ENCODE measurements around the gene UBAP2. TPM values are rescaled to one million over a fixed set of nuclear protein-coding genes. Genes with fewer than 3 reads are reported as not detected.
A peak's percentile ranks its signal among the peaks of the same experiment; 100 is the strongest.

The UBAP2 gene
- total and polyA plus RNA-seq, 2 donors (not counting 1 experiment from before 2014, with no cell fraction given) = 15.5 to 26.2 TPM

GRCh38 chr9:34059281-34059680 is 10.6 kb upstream of the UBAP2 start:
- POLR2A ChIA-PET = no interaction called here
- H3K4me3 ChIP-seq (ENCODE audit: control extremely low read depth in 1 of 5, extremely low read depth in 1 of 5, insufficient read depth in 1 of 5, low read depth in 2 of 5, low read length in 4 of 5) = no peak overlapping the region
- H3K9me3 ChIP-seq (ENCODE audit: control extremely low read depth in 1 of 3, control insufficient read depth in 2 of 3, insufficient read depth in 1 of 3, low read length in 2 of 3) = no peaks in the 10 kb centered on the region
- H3K4me1 ChIP-seq (ENCODE audit: control insufficient read depth in 2 of 2, insufficient read depth in 2 of 2, low read length in 2 of 2) = no peaks in the 10 kb centered on the region
- no peaks in the 10 kb centered on the region for H3K36me3 ChIP-seq (replicated peaks in 1 of 2; ENCODE audit: control extremely low read depth in 1 of 2, control insufficient read depth in 1 of 2, extremely low read depth in 1 of 2, insufficient read depth in 2 of 2, low read length in 1 of 2)
- ATAC-seq (ENCODE audit: low read depth) = no peak
- Mint-ChIP-seq H3K27ac (no peak overlapping the region), H3K4me3 (no peak overlapping the region), H3K9me3 (ENCODE audit: insufficient read depth) (no peaks in the 10 kb centered on the region), H3K4me1 (no peaks in the 10 kb centered on the region), H3K27me3 (peaks cover 6% of the 10 kb centered on the region)
- no peak overlapping the region for H3K9ac ChIP-seq (ENCODE audit: low read length)
- no peak overlapping the region for H2AFZ ChIP-seq (ENCODE audit: insufficient read depth, low read depth, low read length, poor library complexity, severe bottlenecking)
- no peak overlapping the region for H3K4me2 ChIP-seq (replicated peaks; ENCODE audit: low read depth, low read length, poor library complexity, severe bottlenecking)
- no peak for DNase-seq
- intact Hi-C loops (cut with micrococcal nuclease) = no loop called here
- 100% methylated on average over 1 of the region's 3 CpGs for WGBS (ENCODE audit: insufficient coverage)
- H3K27me3 ChIP-seq (replicated peaks in 1 of 4; ENCODE audit: control extremely low read depth in 1 of 4, control insufficient read depth in 3 of 4, insufficient read depth in 4 of 4, low read length in 3 of 4) = peaks cover 0 to 7% (median 3%) of the 10 kb centered on the region in 4 experiments
- TF ChIP-seq EZH2 (IDR thresholded peaks at IDR 0.05; ENCODE audit: borderline replicate concordance, insufficient read depth, low read depth, low read length, poor library complexity, severe bottlenecking) = no peak
- TF ChIP-seq, protein P1, sequence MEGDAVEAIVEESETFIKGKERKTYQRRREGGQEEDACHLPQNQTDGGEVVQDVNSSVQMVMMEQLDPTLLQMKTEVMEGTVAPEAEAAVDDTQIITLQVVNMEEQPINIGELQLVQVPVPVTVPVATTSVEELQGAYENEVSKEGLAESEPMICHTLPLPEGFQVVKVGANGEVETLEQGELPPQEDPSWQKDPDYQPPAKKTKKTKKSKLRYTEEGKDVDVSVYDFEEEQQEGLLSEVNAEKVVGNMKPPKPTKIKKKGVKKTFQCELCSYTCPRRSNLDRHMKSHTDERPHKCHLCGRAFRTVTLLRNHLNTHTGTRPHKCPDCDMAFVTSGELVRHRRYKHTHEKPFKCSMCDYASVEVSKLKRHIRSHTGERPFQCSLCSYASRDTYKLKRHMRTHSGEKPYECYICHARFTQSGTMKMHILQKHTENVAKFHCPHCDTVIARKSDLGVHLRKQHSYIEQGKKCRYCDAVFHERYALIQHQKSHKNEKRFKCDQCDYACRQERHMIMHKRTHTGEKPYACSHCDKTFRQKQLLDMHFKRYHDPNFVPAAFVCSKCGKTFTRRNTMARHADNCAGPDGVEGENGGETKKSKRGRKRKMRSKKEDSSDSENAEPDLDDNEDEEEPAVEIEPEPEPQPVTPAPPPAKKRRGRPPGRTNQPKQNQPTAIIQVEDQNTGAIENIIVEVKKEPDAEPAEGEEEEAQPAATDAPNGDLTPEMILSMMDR (IDR thresholded peaks at IDR 0.05) = no peak
- H3K79me2 ChIP-seq (ENCODE audit: control insufficient read depth, insufficient read depth, low read length) = no peaks in the 10 kb centered on the region
- no peaks in the 10 kb centered on the region for H4K20me1 ChIP-seq (ENCODE audit: control insufficient read depth, insufficient read depth, low read length, poor library complexity, severe bottlenecking)
- H3K27ac ChIP-seq (ENCODE audit: low read length in 2 of 2) = no peak overlapping the region
- CTCF ChIA-PET = no interaction called here

GRCh38 chr9:34049630-34050384 is 1.1 kb upstream of the UBAP2 start:
- Histone ChIP-seq H3K4me3 (ENCODE audit: control extremely low read depth in 1 of 5, extremely low read depth in 1 of 5, insufficient read depth in 1 of 5, low read depth in 2 of 5, low read length in 4 of 5) (peak overlapping the region; percentile 74 to 95 (median 90)), H3K4me1 (ENCODE audit: control insufficient read depth in 2 of 2, insufficient read depth in 2 of 2, low read length in 2 of 2) (peaks cover 15 to 22% of the 10 kb centered on the region in 2 donors), H3K27ac (ENCODE audit: low read length in 2 of 2) (peak overlapping the region in 1 of 2 donors; percentile 87), H3K9ac (ENCODE audit: low read length) (peak overlapping the region; percentile 76), H2AFZ (ENCODE audit: insufficient read depth, low read depth, low read length, poor library complexity, severe bottlenecking) (peak overlapping the region; percentile 93), H3K9me3 (ENCODE audit: control extremely low read depth in 1 of 3, control insufficient read depth in 2 of 3, insufficient read depth in 1 of 3, low read length in 2 of 3) (peaks cover 0 to 3% (median 0%) of the 10 kb centered on the region in 3 donors), H3K27me3 (replicated peaks in 1 of 4; ENCODE audit: control extremely low read depth in 1 of 4, control insufficient read depth in 3 of 4, insufficient read depth in 4 of 4, low read length in 3 of 4) (no peaks in the 10 kb centered on the region), H3K4me2 (replicated peaks; ENCODE audit: low read depth, low read length, poor library complexity, severe bottlenecking) (peak overlapping the region; percentile 86), H3K36me3 (replicated peaks in 1 of 2; ENCODE audit: control extremely low read depth in 1 of 2, control insufficient read depth in 1 of 2, extremely low read depth in 1 of 2, insufficient read depth in 2 of 2, low read length in 1 of 2) (no peaks in the 10 kb centered on the region), H4K20me1 (ENCODE audit: control insufficient read depth, insufficient read depth, low read length, poor library complexity, severe bottlenecking) (peaks cover 18% of the 10 kb centered on the region), H3K79me2 (ENCODE audit: control insufficient read depth, insufficient read depth, low read length) (peaks cover 36% of the 10 kb centered on the region)
- peak overlapping the region; percentile 100 for H3K4me3 Mint-ChIP-seq
- 50% methylated on average over 2 of the region's 18 CpGs for WGBS (ENCODE audit: insufficient coverage)
- ChIA-PET CTCF (interaction anchor here (1.2 to 1.5 kb wide), 3 partner anchors 38 to 329 kb away, joined by 3 to 4 read pairs (median 4); partner anchors contain the start of gene UBAP1), POLR2A (interaction anchor here (0.6 to 2.0 kb wide), 2 partner anchors 30 to 129 kb away, joined by 3 to 8 read pairs; partner anchors contain the start of gene UBAP1)
- intact Hi-C loops (cut with micrococcal nuclease) = loop anchor here (1.0 to 10.0 kb wide), 4 partner anchors 76 to 785 kb away; partner anchors contain the start of genes BAG1, CHMP5, DCAF12 and UBAP1
- no peaks in the 10 kb centered on the region for H3K9me3 Mint-ChIP-seq (ENCODE audit: insufficient read depth)
- ATAC-seq (ENCODE audit: low read depth) = no peak
- TF ChIP-seq EZH2 (IDR thresholded peaks at IDR 0.05; ENCODE audit: borderline replicate concordance, insufficient read depth, low read depth, low read length, poor library complexity, severe bottlenecking) = no peak
- TF ChIP-seq, protein P1 (IDR thresholded peaks at IDR 0.05) = no peak
- peak overlapping the region; percentile 100 for H3K27ac Mint-ChIP-seq
- DNase-seq = peak; percentile 25
- H3K4me1 Mint-ChIP-seq = peaks cover 26% of the 10 kb centered on the region
- H3K27me3 Mint-ChIP-seq = no peaks in the 10 kb centered on the region
